Endothelial cell of umbilical vein (primary cell): ENCODE measurements around the gene POLD3. TPM values are rescaled to one million over a fixed set of nuclear protein-coding genes. Genes with fewer than 3 reads are reported as not detected.

ENCODE experiments used
- BruUV-seq: library from RNA; stranded (reverse); fragments of 400-500 nt; replicated peaks from 2 replicates; lab custom pipeline; 2021; lab: Mats Ljungman, UMichigan
- CTCF ChIA-PET: fragments of 300-600, 350-600 bp; sonication (Branson Sonifier 250); formaldehyde crosslinking; loops from one replicate; lab custom pipeline; 2021; ENCODE audit warnings: antibody characterized with exemption, inconsistent platforms; lab: Charles Lee
- POLR2A ChIA-PET: fragments of 300-600, 350-600 bp; sonication (Branson Sonifier 250); formaldehyde crosslinking; loops from one replicate; lab custom pipeline; 2021; ENCODE audit warnings: antibody characterized with exemption, inconsistent platforms; lab: Charles Lee
- DNase-seq: peaks from one replicate; pipeline ENCODE4 v3.0.0-alpha.2; 2011; ENCODE audit warnings: low read depth, low spot score
- FAIRE-seq: peaks from 2 replicates; lab custom pipeline; 2011; peaks lifted over from hg19 to GRCh38; lab: Jason Lieb, UNC
- H2AFZ ChIP-seq: 2 replicates; pipeline ENCODE4 v1.6.0; 2012; ENCODE audit warnings: low read depth, low read length, control low read depth, inconsistent platforms
- H3K27ac ChIP-seq: 2 replicates; pipeline ENCODE4 v1.5.1; 2011; ENCODE audit warnings: low read depth, mild to moderate bottlenecking, control low read depth, low read length, moderate library complexity; ENCODE audit not compliant: insufficient read depth
- H3K27me3 ChIP-seq, 2 experiments: 2 replicates each; pipeline versions ENCODE4 v1.6.0 to v1.6.1; 2011; ENCODE audit warnings: low read length in 2 of 2, mixed read lengths in 1 of 2; ENCODE audit not compliant: control insufficient read depth in 2 of 2, insufficient read depth in 2 of 2
- H3K36me3 ChIP-seq, 2 experiments: 2 replicates in 1 of 2; 3 replicates in 1 of 2; pipeline ENCODE4 v1.5.1; 2011; ENCODE audit warnings: low read length in 2 of 2, mild to moderate bottlenecking in 1 of 2, moderate library complexity in 1 of 2; ENCODE audit not compliant: control insufficient read depth in 2 of 2, insufficient read depth in 2 of 2; ENCODE audit errors: extremely low read depth in 1 of 2
- H3K4me1 ChIP-seq: 3 replicates; pipeline ENCODE4 v1.5.1; 2011; ENCODE audit warnings: mild to moderate bottlenecking, low read length; ENCODE audit not compliant: control insufficient read depth, insufficient read depth; ENCODE audit errors: extremely low read depth
- H3K4me2 ChIP-seq: 2 replicates; pipeline ENCODE4 v1.6.1; 2011; ENCODE audit warnings: low read length, control low read depth, mixed read lengths; ENCODE audit not compliant: insufficient read depth
- H3K4me3 ChIP-seq, 3 experiments: fragments of 200-600 bp in 1 of 3; sonication (generic), shearing (Covaris generic) in 1 of 3; replicated peaks in 1 of 3; 2 replicates each; pipeline ENCODE4 v1.5.1; 2011 to 2016; ENCODE audit warnings: control low read depth in 3 of 3, low read length in 3 of 3, mild to moderate bottlenecking in 2 of 3, inconsistent platforms in 1 of 3, low read depth in 1 of 3, moderate library complexity in 1 of 3; ENCODE audit not compliant: insufficient read depth in 1 of 3
- H3K79me2 ChIP-seq: 2 replicates; pipeline ENCODE4 v1.6.0; 2012; ENCODE audit warnings: low read length, inconsistent platforms; ENCODE audit not compliant: control insufficient read depth, insufficient read depth
- H3K9ac ChIP-seq: replicated peaks from 2 replicates; pipeline ENCODE3; 2011; ENCODE audit warnings: low read length, control low read depth; ENCODE audit not compliant: insufficient read depth; ENCODE audit errors: extremely low read depth
- H3K9me1 ChIP-seq: replicated peaks from 3 replicates; pipeline ENCODE4 v1.6.0; 2011; ENCODE audit warnings: mild to moderate bottlenecking, low read length; ENCODE audit not compliant: control insufficient read depth, insufficient read depth; ENCODE audit errors: extremely low read depth
- H3K9me3 ChIP-seq: replicated peaks from 2 replicates; pipeline ENCODE4 v1.5.1; 2012; ENCODE audit warnings: low read length, inconsistent platforms; ENCODE audit not compliant: control insufficient read depth, insufficient read depth
- H4K20me1 ChIP-seq: replicated peaks from 2 replicates; pipeline ENCODE3; 2011; ENCODE audit warnings: mild to moderate bottlenecking, low read length; ENCODE audit not compliant: control insufficient read depth, insufficient read depth; ENCODE audit errors: extremely low read depth
- CTCF ChIP-seq, 2 donors: IDR thresholded peaks; 1 replicate in 1 of 2; 2 replicates in 1 of 2; pipeline ENCODE4 v1.5.1; 2011; ENCODE audit warnings: low read length in 2 of 2, mild to moderate bottlenecking in 2 of 2, moderate library complexity in 2 of 2, control low read depth in 1 of 2, inconsistent platforms in 1 of 2, low read depth in 1 of 2; ENCODE audit not compliant: insufficient read depth in 1 of 2; ENCODE audit errors: extremely low read depth in 1 of 2
- EZH2 ChIP-seq: IDR thresholded peaks from 2 replicates; pipeline ENCODE4 v1.6.1; 2012; ENCODE audit warnings: borderline replicate concordance, low read depth, mild to moderate bottlenecking, moderate library complexity, low read length, inconsistent platforms; ENCODE audit not compliant: severe bottlenecking
- FOS ChIP-seq: IDR thresholded peaks from 2 replicates; pipeline ENCODE4 v1.6.1; 2011; ENCODE audit warnings: mild to moderate bottlenecking, low read length, moderate library complexity, borderline replicate concordance; ENCODE audit not compliant: insufficient read depth
- GATA2 ChIP-seq: IDR thresholded peaks from 2 replicates; pipeline ENCODE4 v1.7.0; 2011; ENCODE audit warnings: low read depth, mild to moderate bottlenecking, moderate library complexity, mixed read lengths, low read length; ENCODE audit not compliant: insufficient read length, insufficient read depth
- JUN ChIP-seq: IDR thresholded peaks from 2 replicates; pipeline ENCODE4 v1.6.1; 2011; ENCODE audit warnings: borderline replicate concordance, low read depth; ENCODE audit not compliant: insufficient read length, insufficient read depth
- MAX ChIP-seq: IDR thresholded peaks from 2 replicates; pipeline ENCODE4 v1.6.1; 2011; ENCODE audit not compliant: insufficient read depth, insufficient read length
- MYC ChIP-seq: IDR thresholded peaks from one replicate; pipeline ENCODE4 v1.6.1; 2011; ENCODE audit warnings: mild to moderate bottlenecking, low read depth, low read length
- POLR2A ChIP-seq: IDR thresholded peaks from 2 replicates; pipeline ENCODE4 v1.6.1; 2012; ENCODE audit warnings: low read depth, mild to moderate bottlenecking, control low read depth, low read length
- POLR2AphosphoS5 ChIP-seq: IDR thresholded peaks from 2 replicates; pipeline ENCODE4 v1.6.1; 2012; ENCODE audit warnings: low read depth, mild to moderate bottlenecking, control low read depth, low read length, moderate library complexity; ENCODE audit not compliant: insufficient read depth
- dilution Hi-C: fragments of 300-500 bp; cut with MboI; formaldehyde crosslinking; loops from one replicate; pipeline ENCODE4 v1.15.0; 2019; ENCODE audit warnings: low sequenced_read_pairs; ENCODE audit not compliant: extremely low pct_ligation_motif_present
- intact Hi-C: fragments of 100-400 bp; cut with micrococcal nuclease; formaldehyde crosslinking; loops from one replicate; pipeline ENCODE4 v1.10.0; 2022
- polyA plus RNA-seq, 4 experiments: library from polyadenylated mRNA; depleted of rRNA in 3 of 4; stranded (reverse) in 3 of 4; unstranded in 1 of 4; fragments of >200 nt; gene quantifications; 2 replicates each; pipeline versions ENCODE4 v1.2.1 to v1.2.3, GENCODE V29; 2011 to 2012; ENCODE audit warnings: missing spikeins in 1 of 4
- total RNA-seq: library from RNA; stranded (reverse); gene quantifications from 2 replicates; pipeline ENCODE4 v1.2.3, GENCODE V29; 2021

Gene POLD3
- total and polyA plus RNA-seq, 2 donors (not counting 3 experiments of a cell fraction or from before 2014, with no cell fraction given) = 8.9 to 25.2 TPM

GRCh38 chr11:74647404-74647803 is 55.0 kb downstream of the POLD3 start:
- H3K27me3 ChIP-seq = no peaks in the 10 kb centered on the region
- no peaks in the 10 kb centered on the region for H4K20me1 ChIP-seq
- H2AFZ ChIP-seq = no peak overlapping the region
- dilution Hi-C loops (no loop called here), intact Hi-C loops (no loop called here)
- H3K4me3 ChIP-seq = no peak overlapping the region
- H3K9me3 ChIP-seq = no peaks in the 10 kb centered on the region
- no TSS peak for BruUV-seq
- CTCF ChIA-PET = interaction anchor here (1.0 kb wide), 1 partner anchor 55 kb away, joined by 3 read pairs; no protein-coding TSS in a partner anchor
- H3K27ac ChIP-seq = no peak overlapping the region
- H3K9ac ChIP-seq = no peak overlapping the region
- TF ChIP-seq EZH2 (no peak), CTCF (IDR thresholded peaks at IDR 0.05; ENCODE audit: extremely low read depth in 1 of 2, insufficient read depth in 1 of 2, low read depth in 1 of 2, low read length in 2 of 2) (no peak), JUN (no peak), FOS (no peak), MYC (no peak), POLR2AphosphoS5 (no peak), POLR2A (no peak), MAX (no peak), GATA2 (no peak)
- no peaks in the 10 kb centered on the region for H3K79me2 ChIP-seq
- peaks cover 0 to 2% of the 10 kb centered on the region in 2 experiments for H3K36me3 ChIP-seq
- DNase-seq = no peak
- POLR2A ChIA-PET = no interaction called here
- H3K4me2 ChIP-seq = no peak overlapping the region
- H3K4me1 ChIP-seq = no peaks in the 10 kb centered on the region
- H3K9me1 ChIP-seq = no peaks in the 10 kb centered on the region
- no peak for FAIRE-seq
